H9 (cell line): ENCODE results near the gene PROC. TPM values are rescaled to one million over a fixed set of nuclear protein-coding genes. Genes with fewer than 3 reads are reported as not detected.
A peak's percentile ranks its signal among the peaks of the same experiment; 100 is the strongest.

Source experiments
- DNase-seq: peaks from one replicate; pipeline ENCODE4 v3.0.0-alpha.2; 2017
- H2AFZ ChIP-seq: one replicate; pipeline ENCODE4 v1.6.1; 2013; ENCODE audit warnings: mild to moderate bottlenecking, low read length, control low read depth, moderate library complexity
- H2AK5ac ChIP-seq: 2 replicates; pipeline ENCODE4 v1.6.1; 2013; ENCODE audit warnings: low read length, control low read depth, mixed read lengths; ENCODE audit not compliant: insufficient read length
- H2BK120ac ChIP-seq: one replicate; pipeline ENCODE4 v1.6.1; 2013; ENCODE audit warnings: low read depth, mild to moderate bottlenecking, low read length, control low read depth, inconsistent platforms; ENCODE audit not compliant: poor library complexity, severe bottlenecking
- H2BK12ac ChIP-seq: 2 replicates; pipeline ENCODE4 v1.6.1; 2013; ENCODE audit warnings: low read length, control low read depth, mixed read lengths, low read depth; ENCODE audit not compliant: insufficient read length
- H2BK15ac ChIP-seq: 2 replicates; pipeline ENCODE4 v1.6.1; 2013; ENCODE audit warnings: low read depth, low read length, control low read depth
- H2BK20ac ChIP-seq: one replicate; pipeline ENCODE4 v1.6.1; 2013; ENCODE audit warnings: low read depth, mild to moderate bottlenecking, low read length, control low read depth, inconsistent platforms; ENCODE audit not compliant: poor library complexity, severe bottlenecking
- H2BK5ac ChIP-seq: 2 replicates; pipeline ENCODE4 v1.6.1; 2013; ENCODE audit warnings: low read length, control low read depth, mixed read lengths; ENCODE audit not compliant: insufficient read length
- H3K14ac ChIP-seq: 2 replicates; pipeline ENCODE4 v1.6.1; 2013; ENCODE audit warnings: low read length, control low read depth; ENCODE audit not compliant: insufficient read depth
- H3K18ac ChIP-seq: 2 replicates; pipeline ENCODE4 v1.6.1; 2013; ENCODE audit warnings: low read depth, mild to moderate bottlenecking, mixed read lengths, low read length, control low read depth; ENCODE audit not compliant: insufficient read length
- H3K23ac ChIP-seq: 2 replicates; pipeline ENCODE4 v1.6.1; 2013; ENCODE audit warnings: low read length, control low read depth, mixed read lengths, low read depth; ENCODE audit not compliant: insufficient read length
- H3K23me2 ChIP-seq: 2 replicates; pipeline ENCODE4 v1.6.1; 2013; ENCODE audit warnings: low read depth, mild to moderate bottlenecking, mixed read lengths, low read length, control low read depth; ENCODE audit not compliant: insufficient read length, poor library complexity, severe bottlenecking
- H3K27ac ChIP-seq: 2 replicates; pipeline ENCODE4 v1.5.1; 2013; ENCODE audit warnings: low read length, control low read depth, mixed read lengths, low read depth; ENCODE audit not compliant: insufficient read length
- H3K27me3 ChIP-seq: 2 replicates; pipeline ENCODE4 v1.6.1; 2013; ENCODE audit warnings: low read length, control low read depth, inconsistent platforms; ENCODE audit not compliant: insufficient read depth
- H3K4ac ChIP-seq: 2 replicates; pipeline ENCODE4 v1.6.1; 2013; ENCODE audit warnings: low read depth, mild to moderate bottlenecking, control low read depth, inconsistent platforms, low read length, moderate library complexity
- H3K4me1 ChIP-seq: 2 replicates; pipeline ENCODE4 v1.6.1; 2013; ENCODE audit warnings: low read length, control low read depth, inconsistent platforms; ENCODE audit not compliant: insufficient read depth
- H3K4me2 ChIP-seq: 2 replicates; pipeline ENCODE4 v1.6.1; 2013; ENCODE audit warnings: low read length, control low read depth, mixed read lengths; ENCODE audit not compliant: insufficient read length, insufficient read depth
- H3K56ac ChIP-seq: 2 replicates; pipeline ENCODE4 v1.6.1; 2013; ENCODE audit warnings: low read depth, mild to moderate bottlenecking, mixed read lengths, low read length, control low read depth; ENCODE audit not compliant: insufficient read length
- H3K79me1 ChIP-seq: 2 replicates; pipeline ENCODE4 v1.6.1; 2013; ENCODE audit warnings: low read depth, mild to moderate bottlenecking, moderate library complexity, low read length, control low read depth, inconsistent platforms; ENCODE audit not compliant: insufficient read depth, poor library complexity, severe bottlenecking
- H3K79me2 ChIP-seq: 2 replicates; pipeline ENCODE4 v1.6.1; 2013; ENCODE audit warnings: low read length, control low read depth, inconsistent platforms; ENCODE audit not compliant: insufficient read depth
- H3K9ac ChIP-seq: 2 replicates; pipeline ENCODE4 v1.6.1; 2013; ENCODE audit warnings: low read length, control low read depth, mixed read lengths; ENCODE audit not compliant: insufficient read length; ENCODE audit errors: extremely low read depth
- H3K9me3 ChIP-seq: one replicate; pipeline ENCODE4 v1.6.1; 2013; ENCODE audit warnings: low read depth, low read length, inconsistent platforms; ENCODE audit not compliant: control insufficient read depth
- H3T11ph ChIP-seq: one replicate; pipeline ENCODE4 v1.6.1; 2013; ENCODE audit warnings: mild to moderate bottlenecking, low read length, control low read depth, inconsistent platforms
- H4K20me1 ChIP-seq: one replicate; pipeline ENCODE4 v1.6.1; 2013; ENCODE audit not compliant: control insufficient read depth, insufficient read length, insufficient read depth
- H4K5ac ChIP-seq: 2 replicates; pipeline ENCODE4 v1.6.1; 2013; ENCODE audit warnings: low read depth, mild to moderate bottlenecking, mixed read lengths, low read length, control low read depth; ENCODE audit not compliant: insufficient read length
- H4K8ac ChIP-seq: replicated peaks from 2 replicates; pipeline ENCODE4 v1.6.1; 2013; ENCODE audit warnings: low read length, control low read depth, mixed read lengths, low read depth; ENCODE audit not compliant: insufficient read length
- H4K91ac ChIP-seq: 2 replicates; pipeline ENCODE4 v1.6.1; 2013; ENCODE audit warnings: low read depth, mild to moderate bottlenecking, moderate library complexity, mixed read lengths, low read length, control low read depth; ENCODE audit not compliant: insufficient read length
- H3K27ac Mint-ChIP-seq, 3 experiments: 2 replicates in 2 of 3; 3 replicates in 1 of 3; pipeline ENCODE4 v1.8.0; 2020 to 2021; ENCODE audit warnings: mixed read lengths in 3 of 3, mild to moderate bottlenecking in 1 of 3, moderate library complexity in 1 of 3
- H3K27me3 Mint-ChIP-seq: 2 replicates; pipeline ENCODE4 v1.8.0; 2021; ENCODE audit warnings: low read depth, mild to moderate bottlenecking, moderate library complexity, mixed read lengths
- H3K36me3 Mint-ChIP-seq, 3 experiments: 2 replicates in 2 of 3; 3 replicates in 1 of 3; pipeline ENCODE4 v1.8.0; 2020 to 2021; ENCODE audit warnings: low read depth in 3 of 3, mixed read lengths in 3 of 3; ENCODE audit not compliant: insufficient read depth in 1 of 3
- H3K4me1 Mint-ChIP-seq, 2 experiments: 2 replicates each; pipeline ENCODE4 v1.8.0; 2020; ENCODE audit warnings: mixed read lengths in 2 of 2
- H3K4me3 Mint-ChIP-seq, 2 experiments: 2 replicates in 1 of 2; 3 replicates in 1 of 2; pipeline ENCODE4 v1.8.0; 2020 to 2021; ENCODE audit warnings: mild to moderate bottlenecking in 2 of 2, mixed read lengths in 2 of 2, moderate library complexity in 1 of 2
- H3K9me3 Mint-ChIP-seq, 2 experiments: 2 replicates in 1 of 2; 3 replicates in 1 of 2; pipeline ENCODE4 v1.8.0; 2020; ENCODE audit warnings: mild to moderate bottlenecking in 2 of 2, mixed read lengths in 2 of 2, moderate library complexity in 1 of 2
- WGBS: extraction: QIAGEN DNeasy Blood & Tissue Kit; methylation state at CpG from one replicate; pipeline ENCODE4 v1.1.7; 2013; ENCODE audit warnings: missing lambda C conversion rate, low lambda C conversion rate, mixed read lengths; ENCODE audit not compliant: insufficient read length; ENCODE audit errors: extremely low coverage; 5-methylcytosine and 5-hydroxymethylcytosine counted together
- total RNA-seq: library from RNA; stranded (reverse); gene quantifications from 2 replicates; pipeline ENCODE4 v1.2.1, GENCODE V29; 2021
- TF ChIP-seq, protein P1 (sequence below): fragments of 200-600 bp; sonication (generic); conservative IDR thresholded peaks from 3 replicates; pipeline ENCODE4 v1.8.0; 2021; ENCODE audit warnings: antibody characterized with exemption, mild to moderate bottlenecking

The PROC gene
- total RNA-seq, 1 experiment from 2014 or later: 0.61 TPM

DNA sequence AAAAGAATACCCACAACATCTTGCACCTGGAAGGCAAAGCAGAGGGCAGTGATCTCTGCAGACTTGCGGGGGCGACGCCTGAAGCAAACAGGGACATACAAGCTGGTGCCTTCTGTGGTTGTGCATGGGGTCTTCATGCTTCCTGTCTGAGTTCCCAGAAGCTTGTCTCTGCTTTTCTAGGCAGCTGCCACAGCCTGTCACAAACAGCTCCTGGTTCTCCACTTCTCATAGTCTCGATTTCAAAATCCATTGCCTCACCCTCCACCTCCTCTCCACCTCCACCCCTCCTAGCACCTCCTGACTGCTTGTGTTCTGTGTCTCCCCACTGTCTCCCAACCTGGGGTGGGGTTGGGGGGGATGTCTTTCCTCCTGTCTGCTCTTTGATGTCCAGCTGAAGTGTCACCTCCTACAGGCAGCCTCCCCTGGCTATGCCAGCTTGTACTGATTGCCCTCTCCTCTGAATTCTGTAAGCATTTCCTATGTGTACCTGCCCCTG is 1.7 kb upstream of the PROC start:
- no peaks in the 10 kb centered on the region for H3K4me1 ChIP-seq
- peak overlapping the region; percentile 51 to 68 for H3K4me3 Mint-ChIP-seq
- no peak overlapping the region for H2BK120ac ChIP-seq
- peaks cover 4% of the 10 kb centered on the region in 2 experiments; a peak in 3 of 5 replicates for H3K9me3 Mint-ChIP-seq
- no peak overlapping the region for H2BK12ac ChIP-seq
- no peak overlapping the region for H2BK20ac ChIP-seq
- peaks cover 6% of the 10 kb centered on the region for H3K23me2 ChIP-seq
- H4K20me1 ChIP-seq: no peaks in the 10 kb centered on the region
- H3K27ac Mint-ChIP-seq: no peak overlapping the region; a peak in 1 of 7 replicates
- TF ChIP-seq, protein P1, sequence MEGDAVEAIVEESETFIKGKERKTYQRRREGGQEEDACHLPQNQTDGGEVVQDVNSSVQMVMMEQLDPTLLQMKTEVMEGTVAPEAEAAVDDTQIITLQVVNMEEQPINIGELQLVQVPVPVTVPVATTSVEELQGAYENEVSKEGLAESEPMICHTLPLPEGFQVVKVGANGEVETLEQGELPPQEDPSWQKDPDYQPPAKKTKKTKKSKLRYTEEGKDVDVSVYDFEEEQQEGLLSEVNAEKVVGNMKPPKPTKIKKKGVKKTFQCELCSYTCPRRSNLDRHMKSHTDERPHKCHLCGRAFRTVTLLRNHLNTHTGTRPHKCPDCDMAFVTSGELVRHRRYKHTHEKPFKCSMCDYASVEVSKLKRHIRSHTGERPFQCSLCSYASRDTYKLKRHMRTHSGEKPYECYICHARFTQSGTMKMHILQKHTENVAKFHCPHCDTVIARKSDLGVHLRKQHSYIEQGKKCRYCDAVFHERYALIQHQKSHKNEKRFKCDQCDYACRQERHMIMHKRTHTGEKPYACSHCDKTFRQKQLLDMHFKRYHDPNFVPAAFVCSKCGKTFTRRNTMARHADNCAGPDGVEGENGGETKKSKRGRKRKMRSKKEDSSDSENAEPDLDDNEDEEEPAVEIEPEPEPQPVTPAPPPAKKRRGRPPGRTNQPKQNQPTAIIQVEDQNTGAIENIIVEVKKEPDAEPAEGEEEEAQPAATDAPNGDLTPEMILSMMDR: no peak
- no peak overlapping the region for H2BK15ac ChIP-seq
- H3K4ac ChIP-seq: no peak overlapping the region
- H3K36me3 Mint-ChIP-seq: peaks cover 0 to 16% (median 4%) of the 10 kb centered on the region in 3 experiments; a peak in 3 of 7 replicates
- no peak overlapping the region for H3K23ac ChIP-seq
- H3K27ac ChIP-seq: no peak overlapping the region
- H3K27me3 Mint-ChIP-seq: peaks cover 75% of the 10 kb centered on the region
- no peak overlapping the region for H4K91ac ChIP-seq
- no peak overlapping the region for H3K56ac ChIP-seq
- no peak overlapping the region for H4K8ac ChIP-seq
- H4K5ac ChIP-seq: no peak overlapping the region
- no peak overlapping the region for H3K18ac ChIP-seq
- H2AFZ ChIP-seq: no peak overlapping the region
- no peak for DNase-seq
- H3K14ac ChIP-seq: no peak overlapping the region
- H2BK5ac ChIP-seq: no peak overlapping the region
- WGBS: no CpG with 5 or more reads among the region's 4 CpGs
- no peaks in the 10 kb centered on the region for H3K9me3 ChIP-seq
- H2AK5ac ChIP-seq: no peak overlapping the region
- H3T11ph ChIP-seq: no peak overlapping the region
- no peaks in the 10 kb centered on the region for H3K79me1 ChIP-seq
- H3K4me2 ChIP-seq: peak overlapping the region; percentile 12
- H3K79me2 ChIP-seq: no peaks in the 10 kb centered on the region
- H3K27me3 ChIP-seq: peaks cover 4% of the 10 kb centered on the region; the same call in 1 of the 2 replicates
- peaks cover 10% of the 10 kb centered on the region in 2 experiments for H3K4me1 Mint-ChIP-seq
- H3K9ac ChIP-seq: no peak overlapping the region
